CD4-positive, alpha-beta T cell treated with Interleukin-15 for 4 hours (primary cell): ENCODE results near the gene GINS1.

Source experiments
- DNase-seq: peaks from one replicate; pipeline ENCODE4 v3.0.0-alpha.2; 2020; ENCODE audit warnings: low spot score

GINS1 gene

GRCh38 chr20:25407311-25408169 lies at the start of gene GINS1:
Gene GINS1 (plus strand): TSS chr20:25407673. CDS start chr20:25407821, 148 bp downstream.
- peak; percentile 78 for DNase-seq

GRCh38 chr20:25360631-25361286 lies 46.7 kb upstream of the GINS1 start:
- DNase-seq, result no peak

- DNase-seq, result no peak
Measured at GRCh38 chr20:25361287-25361683, 46.2 kb upstream of the GINS1 start.

- no peak for DNase-seq
Measured at GRCh38 chr20:25364180-25364788, 43.2 kb upstream of the GINS1 start.

GRCh38 chr20:25364879-25365699 lies 42.4 kb upstream of the GINS1 start:
- DNase-seq, result no peak

GRCh38 chr20:25368526-25368925 lies 38.9 kb upstream of the GINS1 start:
- DNase-seq, result no peak

- no peak for DNase-seq
Measured at GRCh38 chr20:25368976-25369375, 38.5 kb upstream of the GINS1 start.

GRCh38 chr20:25369529-25369928 lies 37.9 kb upstream of the GINS1 start:
- DNase-seq, result no peak

- no peak for DNase-seq
Measured at GRCh38 chr20:25369971-25370370, 37.5 kb upstream of the GINS1 start.

GRCh38 chr20:25372584-25373336 lies 34.7 kb upstream of the GINS1 start:
- no peak for DNase-seq

- DNase-seq, result no peak
Measured at GRCh38 chr20:25374842-25375241, 32.6 kb upstream of the GINS1 start.

- no peak for DNase-seq
Measured at GRCh38 chr20:25376236-25376635, 31.2 kb upstream of the GINS1 start.

- DNase-seq, result no peak
Measured at GRCh38 chr20:25376886-25377285, 30.6 kb upstream of the GINS1 start.

GRCh38 chr20:25378189-25378883 lies 29.1 kb upstream of the GINS1 start:
- no peak for DNase-seq

- DNase-seq, result no peak
Measured at GRCh38 chr20:25378884-25379733, 28.4 kb upstream of the GINS1 start.

- DNase-seq, result no peak
Measured at GRCh38 chr20:25380945-25381614, 26.4 kb upstream of the GINS1 start.

GRCh38 chr20:25382704-25383370 lies 24.6 kb upstream of the GINS1 start:
- no peak for DNase-seq

GRCh38 chr20:25389401-25389857 lies 18.0 kb upstream of the GINS1 start:
- DNase-seq, result no peak
